Measurements from ENCODE around the gene SLC47A2. TPM values are rescaled to one million over a fixed set of nuclear protein-coding genes. Genes with fewer than 3 reads are reported as not detected.

SLC47A2 gene
- total RNA-seq, 4 donors from 2014 or later: not detected

DNA sequence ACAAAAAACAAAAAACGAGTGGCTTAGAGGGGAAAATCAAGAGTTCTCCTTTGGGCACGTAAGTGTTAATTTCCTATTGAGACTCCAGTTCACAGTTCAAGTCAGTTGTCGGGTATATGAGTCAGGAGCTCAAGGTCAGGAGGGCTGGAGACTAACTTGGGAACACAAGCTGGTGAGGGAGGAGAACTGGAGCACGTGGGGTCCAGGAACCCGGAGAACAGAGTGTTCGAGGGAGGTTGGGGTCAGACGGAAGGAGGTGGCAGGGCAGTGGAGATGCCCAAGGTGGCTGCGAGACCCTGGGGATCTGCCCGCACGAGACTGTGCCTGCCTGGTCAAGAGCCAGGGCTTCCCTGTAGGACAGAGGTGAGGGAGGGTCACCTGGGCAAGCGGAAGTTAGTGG lies 19.7 kb upstream of the SLC47A2 start:
- WGBS: 68% methylated on average over 11 of the region's 11 CpGs
- Histone ChIP-seq H3K27ac (replicated peaks in 1 of 4) (no peak overlapping the region), H3K27me3 (no peaks in the 10 kb centered on the region), H3K36me3 (no peaks in the 10 kb centered on the region), H3K9me3 (no peaks in the 10 kb centered on the region), H3K4me3 (no peak overlapping the region), H3K4me1 (peaks cover 0 to 3% (median 0%) of the 10 kb centered on the region in 4 donors)
- TF ChIP-seq POLR2A (IDR thresholded peaks at IDR 0.05; ENCODE audit: low read depth) (no peak), POLR2AphosphoS5 (IDR thresholded peaks at IDR 0.05) (no peak), EP300 (IDR thresholded peaks at IDR 0.05) (no peak)
- TF ChIP-seq, protein P1, sequence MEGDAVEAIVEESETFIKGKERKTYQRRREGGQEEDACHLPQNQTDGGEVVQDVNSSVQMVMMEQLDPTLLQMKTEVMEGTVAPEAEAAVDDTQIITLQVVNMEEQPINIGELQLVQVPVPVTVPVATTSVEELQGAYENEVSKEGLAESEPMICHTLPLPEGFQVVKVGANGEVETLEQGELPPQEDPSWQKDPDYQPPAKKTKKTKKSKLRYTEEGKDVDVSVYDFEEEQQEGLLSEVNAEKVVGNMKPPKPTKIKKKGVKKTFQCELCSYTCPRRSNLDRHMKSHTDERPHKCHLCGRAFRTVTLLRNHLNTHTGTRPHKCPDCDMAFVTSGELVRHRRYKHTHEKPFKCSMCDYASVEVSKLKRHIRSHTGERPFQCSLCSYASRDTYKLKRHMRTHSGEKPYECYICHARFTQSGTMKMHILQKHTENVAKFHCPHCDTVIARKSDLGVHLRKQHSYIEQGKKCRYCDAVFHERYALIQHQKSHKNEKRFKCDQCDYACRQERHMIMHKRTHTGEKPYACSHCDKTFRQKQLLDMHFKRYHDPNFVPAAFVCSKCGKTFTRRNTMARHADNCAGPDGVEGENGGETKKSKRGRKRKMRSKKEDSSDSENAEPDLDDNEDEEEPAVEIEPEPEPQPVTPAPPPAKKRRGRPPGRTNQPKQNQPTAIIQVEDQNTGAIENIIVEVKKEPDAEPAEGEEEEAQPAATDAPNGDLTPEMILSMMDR (IDR thresholded peaks at IDR 0.05): no peak
- DNase-seq (ENCODE audit: extremely low spot score): no peak
- intact Hi-C loops (cut with DNase I): no loop called here

- no peak overlapping the region for H3K4me3 ChIP-seq
- H3K4me1 ChIP-seq: peaks cover 5 to 10% (median 8%) of the 10 kb centered on the region in 4 donors
- DNase-seq (ENCODE audit: extremely low spot score): no peak
- H3K9me3 ChIP-seq: no peaks in the 10 kb centered on the region
- H3K36me3 ChIP-seq: no peaks in the 10 kb centered on the region
- TF ChIP-seq POLR2A (IDR thresholded peaks at IDR 0.05; ENCODE audit: low read depth) (no peak), POLR2AphosphoS5 (IDR thresholded peaks at IDR 0.05) (no peak), EP300 (IDR thresholded peaks at IDR 0.05) (no peak)
- TF ChIP-seq, protein P1 (IDR thresholded peaks at IDR 0.05): no peak
- intact Hi-C loops (cut with DNase I): no loop called here
- WGBS: 77% methylated on average over 11 of the region's 11 CpGs
- no peak overlapping the region for H3K27ac ChIP-seq (replicated peaks in 1 of 4)
- no peaks in the 10 kb centered on the region for H3K27me3 ChIP-seq
Measured at GRCh38 chr17:19733953-19734526, 17.7 kb upstream of the SLC47A2 start.

GRCh38 chr17:19731626-19732025 lies 15.2 kb upstream of the SLC47A2 start:
- intact Hi-C loops (cut with DNase I): no loop called here

DNA sequence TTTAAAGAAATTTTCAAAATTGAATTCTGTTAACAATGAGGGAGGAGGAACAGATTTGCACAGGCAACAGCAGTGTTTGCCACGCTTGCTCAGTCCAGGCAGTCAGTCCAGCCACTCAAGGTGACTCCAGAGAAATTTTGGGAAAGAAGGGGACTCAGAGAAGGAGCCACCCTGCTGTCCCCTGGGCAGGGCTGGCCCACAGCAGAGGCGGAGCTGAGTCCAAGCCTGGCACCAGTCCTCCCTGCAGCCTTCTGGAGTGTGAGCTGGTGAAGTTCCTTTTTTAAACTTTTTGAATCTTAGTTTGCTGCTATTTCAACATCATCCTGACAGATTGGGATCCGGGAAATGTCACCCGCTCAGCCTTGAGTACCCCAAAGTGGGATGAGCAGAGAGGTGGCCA lies 14.5 kb upstream of the SLC47A2 start:
- no peak for DNase-seq (ENCODE audit: extremely low spot score)
- Histone ChIP-seq H3K27ac (replicated peaks in 1 of 4) (peak overlapping the region in 2 of 4 donors; percentile 1 to 38), H3K27me3 (no peaks in the 10 kb centered on the region)

More at GRCh38 chr17:19731626-19732025, 15.2 kb upstream of the SLC47A2 start:
- TF ChIP-seq POLR2A (IDR thresholded peaks at IDR 0.05; ENCODE audit: low read depth) (no peak), EP300 (IDR thresholded peaks at IDR 0.05) (no peak), POLR2AphosphoS5 (IDR thresholded peaks at IDR 0.05) (no peak)
- TF ChIP-seq, protein P1 (IDR thresholded peaks at IDR 0.05): no peak
- Histone ChIP-seq H3K27me3 (no peaks in the 10 kb centered on the region), H3K36me3 (no peaks in the 10 kb centered on the region), H3K4me3 (no peak overlapping the region), H3K27ac (replicated peaks in 1 of 4) (no peak overlapping the region), H3K9me3 (no peaks in the 10 kb centered on the region), H3K4me1 (peaks cover 27 to 34% (median 32%) of the 10 kb centered on the region in 4 donors)
- no peak for DNase-seq (ENCODE audit: extremely low spot score)
- WGBS: 94% methylated on average over 11 of the region's 11 CpGs

More for the DNA sequence above, 14.5 kb upstream of the SLC47A2 start:
- Histone ChIP-seq H3K4me1 (peaks cover 27 to 41% (median 39%) of the 10 kb centered on the region in 4 donors), H3K4me3 (no peak overlapping the region), H3K36me3 (no peaks in the 10 kb centered on the region), H3K9me3 (no peaks in the 10 kb centered on the region)
- no peak for TF ChIP-seq POLR2A (IDR thresholded peaks at IDR 0.05; ENCODE audit: low read depth)
- TF ChIP-seq, protein P1 (IDR thresholded peaks at IDR 0.05): no peak
- TF ChIP-seq POLR2AphosphoS5 (IDR thresholded peaks at IDR 0.05): no peak
- no peak for TF ChIP-seq EP300 (IDR thresholded peaks at IDR 0.05)
- WGBS: 81% methylated on average over 4 of the region's 4 CpGs
- intact Hi-C loops (cut with DNase I): no loop called here

All from esophagus muscularis mucosa (tissue), 4 donors.